GM19438 (cell line): ENCODE results near the gene ERC1.
A peak's percentile ranks its signal among the peaks of the same experiment; 100 is the strongest.

Experiments
- ATAC-seq: cut with Tn5 transposase; IDR thresholded peaks from one replicate; pipeline ENCODE4 v1.9.1; 2021; ENCODE audit warnings: low read depth; ENCODE audit not compliant: unreplicated experiment

Gene ERC1

DNA sequence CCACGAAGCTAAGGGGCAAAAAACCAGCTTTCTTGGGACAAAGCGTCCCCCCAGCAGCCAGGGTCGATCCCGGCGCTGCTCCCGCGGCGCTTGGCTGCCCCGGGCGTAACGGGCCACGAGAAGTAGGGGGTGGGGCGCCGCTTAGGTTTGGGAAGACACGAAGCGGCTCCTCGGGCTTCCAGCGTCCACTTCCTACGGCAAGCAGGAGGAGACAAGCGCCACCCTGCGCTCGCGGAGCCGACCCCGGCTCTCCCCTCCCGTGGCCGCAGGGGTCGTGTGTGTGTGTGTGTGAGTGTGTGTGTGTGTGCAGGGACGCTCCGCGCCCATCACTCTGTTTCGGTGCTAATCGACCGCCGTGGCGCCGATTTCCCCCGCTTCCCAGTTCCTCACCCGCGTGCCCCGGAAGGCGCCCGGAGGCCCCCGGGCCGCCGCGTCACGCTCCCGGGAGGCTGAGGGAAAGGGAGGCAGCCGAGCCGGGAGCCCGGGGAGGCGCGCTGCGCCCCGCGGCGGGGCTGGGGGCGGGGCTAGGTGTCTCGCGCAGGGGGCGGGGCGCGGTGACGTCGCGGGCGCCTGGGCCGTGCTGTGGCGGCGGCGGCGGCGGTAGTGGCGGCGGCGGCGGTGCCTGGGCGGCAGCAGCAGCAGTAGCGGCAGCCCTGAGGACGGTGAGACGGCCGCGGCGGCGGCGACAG, at the start of gene ERC1:
Gene ERC1, plus strand, starts transcription at position 563 of the 689 bp plus-strand sequence. CDS start 36,681 bp downstream, outside the sequence.
- ATAC-seq = peak; percentile 83

DNA sequence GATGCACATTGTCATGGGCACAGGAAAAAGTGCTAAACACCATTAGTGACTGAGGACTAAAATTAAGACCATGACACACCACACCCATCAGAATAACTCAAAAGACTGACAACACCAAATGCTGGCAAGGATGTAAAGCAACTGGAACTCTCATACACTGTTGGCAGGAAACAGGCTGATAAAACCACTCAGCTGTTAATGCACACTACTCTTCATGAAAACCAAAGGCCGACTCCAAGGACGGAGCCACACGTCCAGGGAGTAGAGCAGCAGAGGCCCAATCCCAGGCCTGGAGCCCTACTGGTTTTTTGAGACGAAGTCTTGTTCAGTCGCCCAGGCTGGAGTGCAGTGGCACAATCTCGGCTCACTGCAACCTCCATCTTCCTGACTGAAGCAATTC, 48.0 kb upstream of the ERC1 start:
- ATAC-seq = no peak

DNA sequence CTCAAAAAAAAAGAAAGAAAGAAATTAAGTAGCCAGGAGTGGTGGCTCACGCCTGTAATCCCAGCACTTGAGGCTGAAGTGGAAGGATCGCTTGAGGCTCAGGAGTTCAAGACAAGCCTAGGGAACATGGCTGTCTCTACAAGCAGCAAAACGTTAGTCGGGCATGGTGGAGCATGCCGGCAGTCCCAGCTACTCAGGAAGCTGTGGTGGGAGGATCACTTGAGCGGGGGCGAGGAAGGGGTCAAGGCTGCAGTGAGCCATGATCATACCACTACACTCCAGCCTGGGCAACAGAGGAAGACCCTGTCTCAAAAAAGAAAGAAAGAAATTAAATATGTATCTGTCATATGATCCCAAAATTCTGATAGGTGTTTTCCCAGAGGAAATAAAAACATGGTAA, 46.8 kb upstream of the ERC1 start:
- ATAC-seq = no peak

DNA sequence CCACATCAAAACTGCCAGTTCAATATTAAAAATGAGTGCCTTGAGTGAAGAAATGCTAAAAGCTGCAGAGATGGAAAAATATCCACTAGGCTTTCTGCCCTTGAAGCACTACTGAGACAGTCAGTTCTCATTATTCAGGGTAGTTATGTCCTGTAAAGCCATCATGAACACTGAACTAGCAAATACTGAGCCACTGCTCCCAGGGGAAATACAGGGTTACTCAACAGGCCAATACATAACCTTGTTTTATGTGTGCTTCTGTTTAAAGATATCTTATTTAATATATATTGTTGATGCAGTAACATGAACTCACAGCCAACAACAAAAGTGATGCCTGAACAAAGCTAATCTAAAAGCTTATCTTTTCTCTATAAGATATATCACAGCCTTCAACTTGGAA, 44.8 kb upstream of the ERC1 start:
- no peak for ATAC-seq

DNA sequence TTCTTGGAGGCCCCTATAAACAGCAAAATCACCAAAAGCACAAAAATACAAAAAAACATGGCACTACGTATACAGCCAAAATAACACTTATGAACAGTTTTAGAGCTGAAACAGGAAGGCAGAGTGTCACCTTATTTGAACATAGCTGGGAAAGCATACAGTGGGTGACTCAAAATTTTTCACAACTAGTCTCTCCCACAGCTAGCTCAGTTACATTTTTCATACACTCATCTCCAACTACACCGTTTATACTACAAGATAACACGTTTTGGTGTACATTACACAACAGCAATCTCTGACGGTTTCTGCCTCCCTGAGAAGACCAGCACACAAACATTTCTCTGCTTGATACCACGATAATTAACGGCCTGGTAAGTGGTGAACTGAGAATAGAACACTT, 44.4 kb upstream of the ERC1 start:
- no peak for ATAC-seq

DNA sequence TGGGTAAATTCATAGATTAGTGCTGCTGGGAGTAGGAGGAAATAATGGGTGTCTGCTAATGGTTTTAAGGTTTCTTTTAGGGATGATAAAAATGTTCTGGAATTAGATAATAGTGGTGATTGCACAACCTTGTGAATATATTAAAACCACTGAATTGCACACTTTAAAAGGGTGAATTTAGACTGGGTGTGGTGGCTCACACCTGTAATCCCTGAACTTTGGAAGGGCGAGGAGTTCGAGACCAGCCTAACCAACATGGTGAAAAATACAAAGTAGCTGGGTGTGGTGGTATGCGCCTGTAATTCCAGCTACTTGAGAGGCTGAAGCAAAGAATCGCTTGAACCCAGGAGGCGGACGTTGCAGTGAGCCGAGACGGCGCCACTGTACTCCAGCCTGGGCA, 42.8 kb upstream of the ERC1 start:
- ATAC-seq = no peak

DNA sequence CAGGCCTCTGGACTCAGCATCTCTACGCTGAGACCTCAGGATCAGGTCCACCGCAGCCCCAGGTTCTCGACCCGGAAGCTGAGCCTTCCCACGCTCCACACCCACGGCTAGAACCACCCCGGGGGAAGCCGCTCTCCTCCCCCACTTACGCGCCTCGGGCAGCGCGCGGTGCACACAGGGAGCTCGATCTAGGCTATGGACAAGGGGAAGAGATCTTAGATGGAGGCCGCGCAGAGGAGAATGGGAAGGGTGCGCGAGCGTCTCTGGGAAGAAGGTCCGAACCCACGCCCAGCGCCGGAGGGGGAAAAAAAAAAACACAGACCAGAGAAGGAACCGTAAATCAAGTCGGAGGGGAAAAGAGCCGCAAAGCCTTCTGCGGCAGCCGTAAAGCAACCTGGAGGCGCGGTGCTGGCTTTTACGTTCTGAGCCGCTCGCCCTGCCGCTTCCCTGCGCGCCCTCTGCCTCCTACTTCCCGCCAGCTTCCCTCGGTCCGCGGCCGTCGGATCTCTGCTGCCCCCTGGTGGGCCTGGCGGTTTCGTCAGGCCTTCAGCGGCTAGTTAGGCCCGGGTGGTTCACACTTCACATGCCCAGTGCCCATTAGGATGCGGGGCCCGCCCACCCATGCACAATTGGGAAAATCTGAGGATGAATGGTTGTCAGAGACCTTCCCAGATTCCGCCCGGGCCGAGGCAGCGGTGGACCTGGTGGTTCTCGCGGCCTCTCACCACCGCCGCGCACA, 41.4 kb upstream of the ERC1 start, which contains the start of gene RAD52:
Gene RAD52, minus strand, starts transcription at position 242 of the 739 bp plus-strand sequence. CDS start 16,636 bp downstream, outside the sequence.
- peak; percentile 86 for ATAC-seq

DNA sequence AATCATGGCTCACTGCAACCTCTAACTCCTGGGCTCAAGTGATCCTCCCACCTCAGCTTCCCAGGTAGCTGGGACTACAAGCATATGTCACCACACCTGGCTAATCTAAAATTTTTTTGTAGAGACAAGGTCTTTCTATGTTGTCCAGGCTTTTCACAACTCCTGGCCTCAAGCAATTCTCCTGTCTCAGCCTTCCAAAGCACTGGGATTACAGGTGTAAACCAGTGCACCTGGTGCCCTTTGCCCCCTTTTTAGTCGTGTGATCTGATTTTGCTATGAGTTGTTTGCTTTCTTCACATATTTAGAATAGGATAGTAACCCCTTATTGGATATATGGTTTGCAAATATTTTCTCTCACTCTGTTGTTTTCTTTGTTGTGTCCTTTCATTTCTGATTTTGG, 39.8 kb upstream of the ERC1 start:
- ATAC-seq = no peak

DNA sequence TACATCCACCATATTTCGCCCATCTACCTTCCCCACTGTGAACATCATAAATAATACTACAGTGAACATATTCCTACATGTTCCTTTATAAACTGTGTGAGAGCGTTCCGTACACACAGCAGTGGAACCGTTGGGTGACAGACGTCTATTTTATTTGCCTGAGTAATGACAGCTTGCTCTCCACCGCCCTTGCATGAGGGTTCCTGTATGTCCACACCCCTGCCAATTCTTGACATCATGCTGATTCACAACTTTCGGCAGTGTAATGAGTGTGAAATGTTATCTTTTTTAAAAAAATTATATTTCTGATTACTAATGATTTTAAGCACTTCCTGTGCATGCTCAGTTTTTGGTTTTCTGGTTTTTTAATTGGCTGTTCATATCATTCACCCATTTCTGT, 37.2 kb upstream of the ERC1 start:
- ATAC-seq = no peak

DNA sequence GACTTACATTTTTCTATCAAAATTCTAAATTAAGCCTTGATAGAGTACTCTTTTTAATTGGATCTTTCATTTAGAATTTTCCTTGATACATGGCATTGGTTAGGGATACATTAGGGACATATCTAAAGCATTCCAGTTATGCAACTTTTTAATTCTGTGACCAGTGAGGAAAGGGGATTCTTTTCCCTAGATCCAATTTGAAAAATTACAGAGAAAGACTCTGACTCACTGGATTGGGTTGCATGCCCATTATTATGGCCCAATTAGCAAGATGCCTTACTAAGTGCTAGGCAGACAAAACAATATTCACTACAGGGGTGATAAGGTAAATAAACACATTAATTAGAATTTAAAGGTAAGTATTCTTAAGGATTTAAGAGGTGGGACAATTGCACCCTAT, 36.3 kb upstream of the ERC1 start:
- ATAC-seq = no peak

DNA sequence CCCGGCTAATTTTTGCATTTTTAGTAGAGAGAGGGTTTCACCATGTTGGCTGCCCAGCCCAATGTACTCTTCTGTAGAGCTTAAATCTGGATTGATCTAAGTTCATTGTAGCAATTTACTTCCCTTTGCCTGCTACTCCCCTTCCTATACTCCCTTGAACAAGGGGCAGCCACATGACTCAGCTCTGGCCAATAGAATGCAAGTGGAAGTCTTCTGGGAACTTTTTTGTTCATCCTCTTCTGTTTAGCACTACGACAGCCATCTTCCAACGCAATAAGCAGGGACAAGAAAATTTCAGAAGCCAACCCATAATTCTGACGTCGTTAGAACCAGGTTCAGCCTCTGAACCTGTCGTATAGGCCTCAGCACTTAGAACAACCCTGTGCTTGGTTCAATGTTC, 35.1 kb upstream of the ERC1 start:
- no peak for ATAC-seq

DNA sequence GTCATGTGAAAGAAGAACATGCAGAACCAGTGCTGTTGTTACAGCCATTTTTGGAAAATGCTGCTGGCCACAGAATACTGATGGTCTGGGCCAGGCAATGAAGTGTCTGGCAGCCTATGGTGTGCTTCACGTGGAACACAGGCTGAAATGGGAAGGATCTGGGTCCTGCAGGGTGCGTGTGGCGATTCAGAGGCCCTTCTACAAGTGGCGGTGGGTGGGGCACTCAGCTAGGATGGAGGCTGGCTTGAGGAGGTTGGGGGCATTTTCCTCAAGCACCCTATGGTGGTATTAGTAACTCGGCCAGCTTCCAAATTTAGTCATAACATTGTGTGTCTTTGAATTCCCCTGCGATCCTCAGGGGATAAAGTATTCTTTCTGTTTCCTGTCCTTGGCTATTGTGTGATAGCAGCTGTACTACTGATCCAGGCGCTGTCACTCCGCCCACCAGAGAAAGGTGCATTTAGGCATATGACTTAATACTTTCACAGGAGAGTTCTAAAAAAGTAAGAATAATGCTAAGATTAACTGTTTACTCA, 32.4 kb upstream of the ERC1 start:
- ATAC-seq = no peak

DNA sequence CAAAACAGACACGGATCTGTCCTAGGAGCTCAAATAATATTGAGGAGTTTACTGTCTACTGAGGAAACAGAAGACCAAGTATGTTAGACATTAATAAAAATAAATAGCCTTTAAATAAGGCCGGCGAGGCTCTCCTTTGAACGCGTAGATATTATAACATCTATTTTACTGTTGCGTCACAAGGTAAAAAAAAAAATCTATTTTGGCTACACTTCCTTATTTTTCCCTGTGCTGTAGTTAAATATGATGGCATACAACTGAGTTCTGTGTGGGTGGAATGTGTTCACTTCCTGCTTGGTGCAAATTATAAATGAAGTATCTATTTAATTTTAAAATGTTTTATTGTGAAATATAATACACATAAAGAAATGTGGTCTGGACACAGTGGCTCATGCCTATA, 24.3 kb upstream of the ERC1 start:
- ATAC-seq = no peak

DNA sequence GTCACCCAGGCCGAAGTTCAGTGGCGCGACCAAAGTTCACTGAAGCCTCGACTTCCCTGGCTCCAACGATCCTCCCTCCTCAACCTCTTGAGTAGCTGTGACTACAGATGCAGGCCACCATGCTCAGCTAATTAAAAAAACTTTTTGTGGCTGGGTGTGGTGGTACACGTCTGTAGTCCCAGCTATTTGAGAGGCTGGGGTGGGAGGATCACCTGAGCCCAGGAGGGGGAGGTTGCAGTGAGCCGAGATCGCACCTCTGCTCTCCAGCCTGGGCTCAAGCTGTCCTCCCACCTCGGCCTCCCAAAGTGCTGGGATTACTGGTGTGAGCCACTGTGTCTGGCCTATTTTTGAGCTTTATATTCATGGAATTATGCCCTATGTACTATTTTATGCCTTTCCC, 23.4 kb upstream of the ERC1 start:
- no peak for ATAC-seq

DNA sequence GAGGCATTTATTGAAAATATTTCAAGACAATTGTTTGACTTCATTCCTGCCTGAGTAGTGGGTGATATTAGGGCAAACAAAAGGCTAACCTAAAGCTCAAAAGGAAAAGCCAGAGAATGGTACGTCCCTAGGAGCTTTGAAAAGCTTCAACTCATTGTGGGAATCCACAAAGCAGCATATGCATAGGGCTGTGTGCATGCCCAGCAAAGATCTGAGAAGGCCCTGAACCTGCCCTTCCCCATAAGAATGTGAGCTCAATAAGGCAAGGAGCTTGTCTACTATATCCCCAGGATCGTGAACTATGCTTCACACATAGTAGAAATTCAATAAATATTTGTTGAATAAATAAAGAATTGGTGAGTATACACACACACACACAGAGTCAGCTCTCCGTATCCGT, 22.5 kb upstream of the ERC1 start:
- no peak for ATAC-seq

DNA sequence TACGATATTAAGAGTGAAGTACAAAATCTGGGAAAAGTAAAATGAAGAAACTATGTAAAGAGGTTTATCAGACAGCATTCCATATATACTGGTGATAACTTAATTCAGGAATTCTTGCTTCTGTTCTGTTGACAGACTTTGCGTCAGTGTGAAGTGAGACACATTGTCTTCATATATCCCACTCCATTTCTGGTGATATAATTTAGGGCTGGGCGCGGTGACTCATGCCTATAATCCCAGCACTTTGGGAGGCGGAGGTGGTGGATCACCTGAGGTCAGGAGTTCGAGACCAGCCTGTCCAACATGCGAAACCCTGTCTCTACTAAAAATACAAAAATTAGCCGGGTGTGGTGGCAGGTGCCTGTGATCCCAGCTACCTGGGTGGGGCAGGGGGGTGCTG, 21.2 kb upstream of the ERC1 start:
- no peak for ATAC-seq

DNA sequence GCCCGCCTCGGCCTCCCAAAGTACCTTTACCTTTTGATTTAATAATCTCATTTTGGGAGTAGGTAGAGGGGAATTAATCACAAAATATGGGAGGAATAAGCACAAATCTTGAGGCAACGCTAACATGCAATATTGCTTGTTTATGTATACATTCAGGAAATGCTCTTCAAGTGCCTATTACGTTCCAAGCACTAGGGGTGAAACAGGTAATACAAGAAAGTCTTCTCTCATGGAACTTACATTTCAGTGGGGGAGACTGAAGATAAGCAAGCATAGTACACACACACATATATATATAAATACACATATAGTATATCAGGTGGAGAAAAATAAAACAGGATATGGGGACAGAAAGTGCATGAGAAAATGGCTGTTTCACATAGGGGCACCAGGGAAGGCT, 19.0 kb upstream of the ERC1 start:
- ATAC-seq = no peak

DNA sequence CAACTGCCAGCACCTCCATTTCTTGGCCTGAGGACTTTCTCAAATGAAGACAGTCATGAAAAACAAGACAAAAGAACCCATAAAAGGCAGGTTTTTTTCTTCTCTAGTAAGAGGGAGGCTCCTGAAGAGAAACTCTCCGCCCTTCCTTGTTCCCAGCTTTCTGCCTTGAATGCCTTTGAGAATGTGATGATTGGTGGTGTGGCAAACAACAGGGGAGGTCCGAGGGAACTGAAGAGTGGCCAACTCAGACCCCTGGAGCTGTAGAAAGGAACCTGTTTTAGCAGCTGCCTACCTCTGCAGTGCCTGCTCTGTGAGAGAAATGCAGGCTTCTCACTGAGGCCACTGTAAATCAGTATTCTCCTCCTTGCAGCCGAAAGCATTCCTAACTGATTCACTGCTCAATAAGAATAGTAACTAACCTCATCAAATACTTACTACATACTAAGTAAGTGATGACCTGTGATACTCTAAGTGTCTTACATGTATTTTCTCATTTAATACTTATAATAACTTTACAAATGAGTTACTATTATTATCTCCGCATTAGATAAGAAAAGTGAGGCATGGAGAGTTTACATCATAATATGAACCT, 16.7 kb upstream of the ERC1 start:
- no peak for ATAC-seq

DNA sequence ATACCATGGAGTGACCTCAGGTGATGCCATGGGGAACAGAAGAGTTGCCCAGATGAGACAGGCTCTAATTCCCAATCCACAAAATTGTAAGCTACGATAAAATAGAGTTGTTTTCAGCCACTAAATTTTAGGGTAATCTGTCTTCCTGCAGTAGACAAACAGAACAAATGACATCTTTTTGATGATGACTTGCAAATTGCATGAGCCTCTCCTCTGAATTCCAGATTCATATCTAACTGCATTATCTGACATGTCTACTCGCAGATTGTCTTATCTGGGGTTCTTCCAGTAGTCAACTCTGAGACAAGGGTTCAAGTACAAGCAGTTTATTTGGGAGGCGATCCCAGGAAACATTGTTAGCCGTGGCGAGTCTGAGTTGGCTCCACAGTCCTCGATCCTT, 14.4 kb upstream of the ERC1 start:
- no peak for ATAC-seq

DNA sequence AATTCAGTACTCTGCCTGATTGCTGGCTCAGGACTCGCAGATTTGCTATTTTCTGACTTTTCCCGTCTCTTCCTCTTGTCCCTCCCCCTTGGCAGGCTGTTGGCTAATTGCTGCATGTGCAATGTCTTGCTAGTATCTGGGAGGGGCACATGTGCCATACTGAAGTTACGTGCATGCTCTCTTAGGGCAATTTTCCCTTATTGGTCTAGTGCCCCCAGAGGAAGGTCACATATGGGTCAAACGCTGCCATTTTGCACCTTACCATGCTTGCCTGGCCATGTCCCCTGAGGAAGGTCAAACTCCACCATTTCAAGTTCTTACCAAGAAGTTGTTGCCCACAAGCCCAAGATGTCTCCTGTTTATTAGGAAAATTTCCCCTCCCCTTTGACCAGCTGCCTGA, 13.9 kb upstream of the ERC1 start:
- ATAC-seq = no peak

DNA sequence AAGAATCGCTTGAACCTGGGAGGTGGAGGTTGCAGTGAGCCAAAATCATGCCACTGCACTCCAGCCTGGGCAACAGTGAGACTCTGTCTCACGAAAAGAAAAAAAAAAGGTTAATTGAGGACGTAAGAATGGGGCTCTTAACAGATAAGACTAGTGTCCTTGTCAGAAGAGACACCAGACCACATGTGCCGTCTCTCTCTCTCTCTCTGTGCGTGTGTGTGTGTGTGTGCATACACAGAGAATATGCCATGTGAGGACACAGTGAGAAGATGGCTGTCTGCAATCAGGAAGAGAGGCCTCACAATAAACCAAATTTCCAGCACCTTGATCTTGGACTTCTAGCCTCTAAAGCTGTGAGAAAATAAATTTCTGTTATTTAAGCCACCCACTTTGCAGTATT, 11.7 kb upstream of the ERC1 start:
- ATAC-seq = no peak
